Measurements from ENCODE around the gene TSPOAP1. TPM values are rescaled to one million over a fixed set of nuclear protein-coding genes. Genes with fewer than 3 reads are reported as not detected.

TSPOAP1 gene
- total RNA-seq, 8 experiments from 2014 or later = 0.76 to 23.0 (median 13.2) TPM

- no peak for ATAC-seq (replicated peaks in 6 of 8)
- H3K4me3 ChIP-seq = no peak overlapping the region
- in situ Hi-C loops (cut with MboI; ENCODE audit: low pct_unique_long_range_greater_than_20kb in 2 of 9, low sequenced_read_pairs in 9 of 9, unreplicated experiment in 9 of 9) = no loop called here
- 50 to 86% (median 67%) methylated on average over 2 to 5 of the region's 10 CpGs; no CpG with 5 or more reads in 6 of the 10 experiments for WGBS, 10 experiments
- H3K4me1 ChIP-seq (replicated peaks in 1 of 2) = peaks cover 8 to 11% of the 10 kb centered on the region in 2 donors
- H3K27ac ChIP-seq = no peak overlapping the region
Observed at GRCh38 chr17:58335061-58335731, 6.6 kb upstream of the TSPOAP1 start.

- ATAC-seq (replicated peaks in 6 of 8) = no peak
- in situ Hi-C loops (cut with MboI; ENCODE audit: low pct_unique_long_range_greater_than_20kb in 2 of 9, low sequenced_read_pairs in 9 of 9, unreplicated experiment in 9 of 9) = no loop called here
- WGBS, 10 experiments = 83 to 100% (median 92%) methylated on average over 1 to 6 of the region's 9 CpGs; no CpG with 5 or more reads in 6 of the 10 experiments
- H3K4me1 ChIP-seq (replicated peaks in 1 of 2) = peaks cover 10 to 14% of the 10 kb centered on the region in 2 donors
- no peak overlapping the region for H3K27ac ChIP-seq
- no peak overlapping the region for H3K4me3 ChIP-seq
Observed at GRCh38 chr17:58334661-58335060, 6.1 kb upstream of the TSPOAP1 start.

GRCh38 chr17:58334256-58334655, 5.7 kb upstream of the TSPOAP1 start:
- Histone ChIP-seq H3K4me1 (replicated peaks in 1 of 2) (peaks cover 15 to 18% of the 10 kb centered on the region in 2 donors), H3K27ac (no peak overlapping the region), H3K4me3 (no peak overlapping the region)
- in situ Hi-C loops (cut with MboI; ENCODE audit: low pct_unique_long_range_greater_than_20kb in 2 of 9, low sequenced_read_pairs in 9 of 9, unreplicated experiment in 9 of 9) = no loop called here
- 60 to 92% (median 77%) methylated on average over 1 to 4 of the region's 5 CpGs; no CpG with 5 or more reads in 4 of the 10 experiments for WGBS, 10 experiments
- no peak for ATAC-seq (replicated peaks in 6 of 8)

GRCh38 chr17:58333736-58334207, 5.2 kb upstream of the TSPOAP1 start:
- H3K27ac ChIP-seq = no peak overlapping the region
- no peak overlapping the region for H3K4me3 ChIP-seq
- WGBS, 10 experiments = 20 to 100% (median 52%) methylated on average over 1 to 4 of the region's 6 CpGs; no CpG with 5 or more reads in 7 of the 10 experiments
- H3K4me1 ChIP-seq (replicated peaks in 1 of 2) = peaks cover 19 to 23% of the 10 kb centered on the region in 2 donors
- in situ Hi-C loops (cut with MboI; ENCODE audit: low pct_unique_long_range_greater_than_20kb in 2 of 9, low sequenced_read_pairs in 9 of 9, unreplicated experiment in 9 of 9) = no loop called here
- no peak for ATAC-seq (replicated peaks in 6 of 8)

GRCh38 chr17:58332778-58333735, 4.5 kb upstream of the TSPOAP1 start:
- peaks cover 24 to 25% of the 10 kb centered on the region in 2 donors for H3K4me1 ChIP-seq (replicated peaks in 1 of 2)
- no peak for ATAC-seq (replicated peaks in 6 of 8)
- no peak overlapping the region for H3K4me3 ChIP-seq
- in situ Hi-C loops (cut with MboI; ENCODE audit: low pct_unique_long_range_greater_than_20kb in 2 of 9, low sequenced_read_pairs in 9 of 9, unreplicated experiment in 9 of 9) = no loop called here
- 90 to 100% (median 93%) methylated on average over 1 to 3 of the region's 21 CpGs; no CpG with 5 or more reads in 7 of the 10 experiments for WGBS, 10 experiments
- H3K27ac ChIP-seq = no peak overlapping the region

GRCh38 chr17:58331815-58332777, 3.5 kb upstream of the TSPOAP1 start:
- ATAC-seq (replicated peaks in 6 of 8) = no peak
- in situ Hi-C loops (cut with MboI; ENCODE audit: low pct_unique_long_range_greater_than_20kb in 2 of 9, low sequenced_read_pairs in 9 of 9, unreplicated experiment in 9 of 9) = no loop called here
- Histone ChIP-seq H3K4me1 (replicated peaks in 1 of 2) (peaks cover 28 to 31% of the 10 kb centered on the region in 2 donors), H3K27ac (no peak overlapping the region), H3K4me3 (no peak overlapping the region)
- 60 to 100% (median 100%) methylated on average over 1 to 4 of the region's 31 CpGs; no CpG with 5 or more reads in 7 of the 10 experiments for WGBS, 10 experiments

GRCh38 chr17:58330997-58331814, 2.6 kb upstream of the TSPOAP1 start:
- H3K4me1 ChIP-seq (replicated peaks in 1 of 2) = peaks cover 35 to 36% of the 10 kb centered on the region in 2 donors
- no peak overlapping the region for H3K27ac ChIP-seq
- no peak for ATAC-seq (replicated peaks in 6 of 8)

GRCh38 chr17:58330538-58330996, 2.0 kb upstream of the TSPOAP1 start:
- Histone ChIP-seq H3K27ac (no peak overlapping the region), H3K4me1 (replicated peaks in 1 of 2) (peaks cover 42 to 43% of the 10 kb centered on the region in 2 donors), H3K4me3 (no peak overlapping the region)
- in situ Hi-C loops (cut with MboI; ENCODE audit: low pct_unique_long_range_greater_than_20kb in 2 of 9, low sequenced_read_pairs in 9 of 9, unreplicated experiment in 9 of 9) = no loop called here
- 53 to 60% methylated on average over 1 to 3 of the region's 10 CpGs; no CpG with 5 or more reads in 8 of the 10 experiments for whole genome bisulfite sequencing, 10 experiments
- no peak for ATAC-seq (replicated peaks in 6 of 8)

More at GRCh38 chr17:58330997-58331814, 2.6 kb upstream of the TSPOAP1 start:
- H3K4me3 ChIP-seq = no peak overlapping the region
- in situ Hi-C loops (cut with MboI; ENCODE audit: low pct_unique_long_range_greater_than_20kb in 2 of 9, low sequenced_read_pairs in 9 of 9, unreplicated experiment in 9 of 9) = no loop called here
- 81 to 93% methylated on average over 3 to 9 of the region's 23 CpGs; no CpG with 5 or more reads in 8 of the 10 experiments for WGBS, 10 experiments

- ATAC-seq (replicated peaks in 6 of 8) = no peak
- Histone ChIP-seq H3K27ac (peak overlapping the region in 1 of 2 donors; percentile 54), H3K4me1 (replicated peaks in 1 of 2) (peaks cover 48 to 49% of the 10 kb centered on the region in 2 donors), H3K4me3 (peak overlapping the region in 4 of 5 donors; percentile 14 to 33 (median 28))
- in situ Hi-C loops (cut with MboI; ENCODE audit: low pct_unique_long_range_greater_than_20kb in 2 of 9, low sequenced_read_pairs in 9 of 9, unreplicated experiment in 9 of 9) = no loop called here
- WGBS, 10 experiments = 57 to 90% (median 81%) methylated on average over 2 to 4 of the region's 4 CpGs; no CpG with 5 or more reads in 3 of the 10 experiments
Observed at GRCh38 chr17:58329810-58330537, 1.4 kb upstream of the TSPOAP1 start.

- peak overlapping the region; percentile 54 to 83 for H3K27ac ChIP-seq
- peak in 6 of 8 experiments; percentile 2 to 70 (median 14) for ATAC-seq (replicated peaks in 6 of 8)
- H3K4me1 ChIP-seq (replicated peaks in 1 of 2) = peaks cover 50 to 54% of the 10 kb centered on the region in 2 donors
- WGBS, 10 experiments = 33 to 100% (median 42%) methylated on average over 1 to 13 of the region's 16 CpGs; no CpG with 5 or more reads in 2 of the 10 experiments
- peak overlapping the region; percentile 14 to 40 (median 29) for H3K4me3 ChIP-seq
- in situ Hi-C loops (cut with MboI; ENCODE audit: low pct_unique_long_range_greater_than_20kb in 2 of 9, low sequenced_read_pairs in 9 of 9, unreplicated experiment in 9 of 9) = no loop called here
Observed at GRCh38 chr17:58329035-58329809, 627 bp upstream of the TSPOAP1 start.
